Measurements from ENCODE around the gene KRTAP22-2.

Gene KRTAP22-2

GRCh38 chr21:30590297-30590696 lies at the start of gene KRTAP22-2:
Gene KRTAP22-2, minus strand, starts transcription at chr21:30590397.
- TF ChIP-seq CTCF (conservative IDR thresholded peaks at IDR 0.05; ENCODE audit: low read depth, low read length): no peak
- Histone ChIP-seq H3K36me3 (ENCODE audit: insufficient read depth) (no peaks in the 10 kb centered on the region), H3K4me3 (IDR thresholded peaks at IDR 0.05; ENCODE audit: insufficient read depth, low read depth, low read length) (no peak within 1 kb of the TSS), H4K20me1 (ENCODE audit: insufficient read depth) (no peaks in the 10 kb centered on the region), H3K27ac (no peak within 1 kb of the TSS), H3K27me3 (ENCODE audit: insufficient read depth, low read depth) (no peaks in the 10 kb centered on the region), H3K79me2 (ENCODE audit: insufficient read depth, low read depth) (no peaks in the 10 kb centered on the region), H3K9ac (no peak within 1 kb of the TSS), H3K4me2 (no peak within 1 kb of the TSS), H3K4me1 (ENCODE audit: low read depth, poor library complexity, severe bottlenecking) (no peaks in the 10 kb centered on the region), H2AFZ (ENCODE audit: low read depth) (no peak within 1 kb of the TSS)

- H3K4me3 ChIP-seq (IDR thresholded peaks at IDR 0.05; ENCODE audit: insufficient read depth, low read depth, low read length): no peak overlapping the region
- no peaks in the 10 kb centered on the region for H3K4me1 ChIP-seq (ENCODE audit: low read depth, poor library complexity, severe bottlenecking)
- no peak overlapping the region for H3K27ac ChIP-seq
- no peak overlapping the region for H3K9ac ChIP-seq
- no peaks in the 10 kb centered on the region for H3K27me3 ChIP-seq (ENCODE audit: insufficient read depth, low read depth)
- no peaks in the 10 kb centered on the region for H3K79me2 ChIP-seq (ENCODE audit: insufficient read depth, low read depth)
- H2AFZ ChIP-seq (ENCODE audit: low read depth): no peak overlapping the region
- no peak for TF ChIP-seq CTCF (conservative IDR thresholded peaks at IDR 0.05; ENCODE audit: low read depth, low read length)
- no peaks in the 10 kb centered on the region for H3K36me3 ChIP-seq (ENCODE audit: insufficient read depth)
- no peak overlapping the region for H3K4me2 ChIP-seq
- no peaks in the 10 kb centered on the region for H4K20me1 ChIP-seq (ENCODE audit: insufficient read depth)
Measured at GRCh38 chr21:30638686-30639085, 48.5 kb upstream of the KRTAP22-2 start.

- Histone ChIP-seq H2AFZ (ENCODE audit: low read depth) (no peak within 1 kb of the TSS), H3K27ac (no peak within 1 kb of the TSS), H3K36me3 (ENCODE audit: insufficient read depth) (no peaks in the 10 kb centered on the region), H3K4me1 (ENCODE audit: low read depth, poor library complexity, severe bottlenecking) (no peaks in the 10 kb centered on the region), H3K4me3 (IDR thresholded peaks at IDR 0.05; ENCODE audit: insufficient read depth, low read depth, low read length) (no peak within 1 kb of the TSS), H4K20me1 (ENCODE audit: insufficient read depth) (no peaks in the 10 kb centered on the region), H3K4me2 (no peak within 1 kb of the TSS), H3K79me2 (ENCODE audit: insufficient read depth, low read depth) (no peaks in the 10 kb centered on the region), H3K27me3 (ENCODE audit: insufficient read depth, low read depth) (no peaks in the 10 kb centered on the region), H3K9ac (no peak within 1 kb of the TSS)
- TF ChIP-seq CTCF (conservative IDR thresholded peaks at IDR 0.05; ENCODE audit: low read depth, low read length): no peak
Measured at GRCh38 chr21:30634906-30635305, 44.7 kb upstream of the KRTAP22-2 start, which contains the start of gene KRTAP20-2. Gene KRTAP20-2, plus strand, starts transcription at chr21:30635206. Its CDS starts 58 bp downstream, at chr21:30635264.

- no peak for TF ChIP-seq CTCF (conservative IDR thresholded peaks at IDR 0.05; ENCODE audit: low read depth, low read length)
- no peaks in the 10 kb centered on the region for H3K36me3 ChIP-seq (ENCODE audit: insufficient read depth)
- no peaks in the 10 kb centered on the region for H4K20me1 ChIP-seq (ENCODE audit: insufficient read depth)
Measured at GRCh38 chr21:30629200-30629599, 39.0 kb upstream of the KRTAP22-2 start.

More at GRCh38 chr21:30629200-30629599, 39.0 kb upstream of the KRTAP22-2 start:
- H3K9ac ChIP-seq: no peak overlapping the region
- no peak overlapping the region for H3K27ac ChIP-seq
- H3K79me2 ChIP-seq (ENCODE audit: insufficient read depth, low read depth): no peaks in the 10 kb centered on the region
- no peak overlapping the region for H3K4me3 ChIP-seq (IDR thresholded peaks at IDR 0.05; ENCODE audit: insufficient read depth, low read depth, low read length)
- no peak overlapping the region for H2AFZ ChIP-seq (ENCODE audit: low read depth)
- H3K4me1 ChIP-seq (ENCODE audit: low read depth, poor library complexity, severe bottlenecking): no peaks in the 10 kb centered on the region
- no peaks in the 10 kb centered on the region for H3K27me3 ChIP-seq (ENCODE audit: insufficient read depth, low read depth)
- H3K4me2 ChIP-seq: no peak overlapping the region

Measured in KMS-11 (cell line).